Measurements from ENCODE around the gene PLCB1.
"Not testable (repeated sequence)": the region's sequence is repeated elsewhere in the genome, so short reads cannot be mapped to it uniquely, and the experiment has no call there.

PLCB1 gene

DNA sequence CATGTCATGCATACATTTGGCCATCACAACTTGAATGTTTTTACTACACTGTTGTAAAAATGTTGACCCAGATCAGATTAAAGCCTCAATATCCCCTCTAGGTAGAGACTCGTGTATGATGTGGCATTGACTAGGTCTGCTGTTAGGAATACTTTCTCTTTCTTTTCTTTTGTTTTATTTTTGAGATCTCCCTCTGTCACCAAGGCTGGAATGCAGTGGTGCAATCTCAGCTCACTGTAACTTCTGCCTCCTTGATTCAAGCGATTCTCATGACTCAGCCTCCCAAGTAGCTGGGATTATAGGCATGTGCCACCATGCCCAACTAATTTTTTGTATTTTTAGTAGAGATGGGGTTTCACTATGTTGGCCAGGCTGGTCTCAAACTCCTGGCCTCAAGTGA, 334.7 kb downstream of the PLCB1 start:
- DNase-seq: not testable (repeated sequence)

DNA sequence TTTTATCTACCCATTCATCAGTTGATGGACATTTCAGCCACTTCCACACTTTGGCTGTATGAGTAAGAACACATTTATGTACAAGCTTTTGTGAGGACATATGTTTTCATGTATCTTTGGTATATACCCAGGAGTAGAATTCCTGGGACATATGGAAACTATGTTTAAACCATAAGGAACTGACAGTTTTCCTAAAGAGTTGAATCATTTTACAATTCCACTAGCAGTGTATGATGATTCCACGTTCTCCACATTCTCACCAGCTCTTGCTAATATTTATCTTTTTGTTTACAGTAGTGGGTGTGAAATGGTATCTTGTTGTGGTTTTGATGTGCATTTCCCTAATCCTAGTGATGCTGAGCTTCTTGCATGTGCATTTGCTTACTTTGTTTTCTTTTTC, 338.1 kb downstream of the PLCB1 start:
- DNase-seq: no peak

DNA sequence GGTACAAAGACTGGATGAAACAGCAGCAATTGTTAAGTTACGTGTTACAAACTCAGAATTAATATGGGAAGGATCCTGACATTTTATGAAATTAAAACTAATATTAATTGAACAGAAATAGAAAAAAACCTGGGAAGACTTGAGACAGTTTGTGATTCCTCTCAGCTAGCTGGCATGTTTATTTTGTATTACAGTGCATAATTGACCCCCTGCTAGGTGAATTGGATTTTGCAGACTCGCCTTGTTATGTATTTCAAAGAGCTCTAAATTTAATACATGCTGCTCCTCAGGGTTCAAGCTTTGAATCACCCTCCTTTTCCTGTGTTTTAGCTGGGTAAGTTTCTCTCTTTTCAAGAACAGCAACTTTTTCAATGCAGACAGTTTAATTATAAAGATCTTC, 339.4 kb downstream of the PLCB1 start:
- peak; percentile 17 to 87 (median 57) for DNase-seq

DNA sequence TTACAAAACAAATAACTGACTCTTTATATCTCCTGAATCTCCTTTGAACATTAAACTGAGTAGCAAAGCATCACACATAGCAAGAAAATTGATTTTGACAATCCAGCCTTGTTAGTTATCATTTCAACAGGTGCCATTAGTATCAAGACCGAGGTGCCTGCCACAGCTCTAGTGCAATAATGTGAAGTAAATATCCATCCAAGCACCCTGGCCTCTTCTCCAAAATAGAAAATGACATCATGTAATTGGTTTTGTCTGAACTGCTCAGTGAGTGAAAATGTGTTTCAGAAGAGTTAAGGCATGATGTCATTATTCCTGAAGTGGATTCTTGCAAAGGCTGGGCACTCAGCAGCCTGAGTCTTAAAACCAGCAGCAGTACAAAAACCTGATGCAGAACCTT, 341.4 kb downstream of the PLCB1 start:
- DNase-seq: peak in 2 of 3 experiments; percentile 35 to 82

DNA sequence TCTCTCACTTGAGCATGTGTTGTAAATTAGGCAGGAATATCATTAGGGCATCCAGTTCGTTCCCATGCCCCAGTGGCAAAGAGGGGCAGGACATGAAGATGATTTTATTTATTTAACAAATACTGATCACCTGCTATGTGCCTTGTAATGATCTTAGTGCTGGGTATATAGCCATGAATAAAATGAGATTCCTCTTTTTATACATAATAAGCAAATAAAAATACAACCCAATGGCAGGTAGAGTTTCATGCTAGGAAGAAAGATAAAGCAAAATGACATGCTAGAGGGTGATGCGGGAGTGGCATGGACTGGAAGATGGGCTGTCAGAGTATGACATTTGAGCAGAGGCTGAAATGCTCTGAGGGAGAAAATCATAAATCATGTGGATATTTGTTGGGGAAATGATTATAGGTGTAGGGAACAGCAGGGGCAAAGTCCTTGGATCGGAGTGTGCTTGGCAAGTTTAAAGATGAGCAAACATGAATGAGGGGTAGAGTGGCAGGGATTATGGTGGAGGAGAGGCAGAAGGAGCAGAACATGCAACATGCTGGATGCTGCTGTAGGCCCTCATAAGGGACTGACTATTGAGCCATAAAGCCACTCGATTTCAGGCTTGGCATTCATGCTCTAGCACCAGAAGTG, 342.1 kb downstream of the PLCB1 start:
- DNase-seq: peak in 2 of 3 experiments; percentile 24 to 53

DNA sequence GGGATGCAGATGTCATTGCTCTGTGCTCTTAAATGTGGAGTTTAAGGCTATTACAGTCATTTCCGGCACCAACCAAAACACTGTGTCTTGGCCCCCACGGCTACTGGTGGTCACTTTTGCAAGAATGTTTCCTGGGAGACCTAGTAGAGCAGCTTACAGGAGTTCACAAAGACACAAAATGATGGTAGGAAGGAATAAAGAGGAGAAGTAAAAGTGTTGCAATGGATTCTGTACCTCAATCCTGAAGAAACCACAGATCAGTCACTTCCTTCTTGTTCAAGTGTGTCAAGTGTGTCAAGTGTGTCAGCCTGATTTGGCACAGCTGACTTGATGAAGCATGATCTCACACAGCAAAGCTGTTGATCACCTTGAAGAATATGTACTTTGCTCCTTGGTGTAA, 344.0 kb downstream of the PLCB1 start:
- no peak for DNase-seq

DNA sequence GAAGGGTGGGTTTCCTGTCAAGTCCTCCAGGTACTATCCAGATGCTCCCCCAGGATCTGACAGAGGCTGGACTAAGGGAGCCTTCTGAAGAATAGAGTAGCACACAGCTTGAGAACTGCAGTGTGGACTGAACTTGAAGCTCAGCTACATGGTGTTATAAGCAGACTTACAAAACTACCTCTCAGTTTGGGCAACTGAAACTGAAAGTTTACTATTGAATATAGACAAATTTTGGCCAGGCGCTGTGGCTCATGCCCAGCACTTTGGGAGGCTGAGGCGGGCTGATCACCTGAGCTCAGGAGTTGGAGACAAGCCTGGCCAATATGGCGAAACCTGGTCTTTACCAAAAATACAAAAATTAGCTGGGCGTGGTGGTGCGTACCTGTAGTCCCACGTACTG, 348.5 kb downstream of the PLCB1 start:
- no peak for DNase-seq

DNA sequence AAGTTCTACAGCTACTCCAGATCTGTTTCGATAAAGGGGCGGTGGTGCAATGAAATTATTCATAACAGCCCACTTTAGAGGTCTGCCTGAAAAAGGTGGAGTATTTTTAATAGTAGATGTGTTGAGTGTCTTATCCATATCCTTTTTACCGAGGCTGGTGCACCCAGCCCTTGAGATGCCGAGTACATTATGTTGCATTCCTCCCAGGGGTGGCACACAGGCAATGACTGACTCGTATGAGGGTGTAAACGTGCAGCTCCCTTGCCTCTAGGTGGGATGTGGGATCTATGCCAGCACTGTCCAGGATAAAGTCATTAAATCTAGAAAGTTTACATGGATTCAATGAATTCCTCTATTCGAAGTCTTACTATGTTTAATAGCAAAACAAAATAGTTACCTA, 355.6 kb downstream of the PLCB1 start:
- no peak for DNase-seq

DNA sequence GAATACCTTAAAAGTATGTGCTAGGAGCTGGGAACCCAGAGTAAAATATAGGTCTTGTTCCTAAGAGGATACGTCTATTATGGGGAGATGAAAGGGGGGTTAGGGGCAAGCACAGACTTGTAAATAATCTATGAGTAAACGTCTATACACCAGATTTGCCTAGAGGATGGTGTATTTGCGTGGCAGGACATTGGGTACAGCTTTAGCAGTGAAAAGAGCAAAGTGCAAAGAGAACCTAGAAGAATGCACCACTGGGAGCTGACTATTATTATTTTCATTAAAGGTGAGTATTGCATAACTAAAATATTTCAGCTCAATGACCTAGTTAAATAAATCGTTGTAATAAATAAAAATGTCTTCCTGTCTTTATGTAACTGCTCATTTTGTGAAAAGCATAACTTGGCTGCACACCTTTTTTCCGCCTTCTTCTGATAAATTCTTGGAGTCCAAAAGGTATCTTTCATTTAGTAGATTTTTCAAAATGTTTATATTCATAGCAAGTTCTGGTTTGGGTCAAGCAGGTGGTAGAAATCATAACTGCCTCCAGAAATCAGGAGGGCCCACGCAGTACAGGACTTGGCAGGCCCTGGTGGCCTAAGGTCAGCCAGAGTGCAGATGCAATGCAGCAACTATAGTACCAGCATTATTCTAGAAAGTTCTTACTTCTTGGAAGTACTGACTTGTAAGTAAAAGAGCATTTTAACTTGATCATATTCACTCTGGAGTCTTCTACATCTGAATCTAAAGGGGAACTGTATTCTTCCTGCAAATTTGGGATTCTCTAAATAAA, 357.2 kb downstream of the PLCB1 start:
- peak in 1 of 3 experiments; percentile 32 for DNase-seq

DNA sequence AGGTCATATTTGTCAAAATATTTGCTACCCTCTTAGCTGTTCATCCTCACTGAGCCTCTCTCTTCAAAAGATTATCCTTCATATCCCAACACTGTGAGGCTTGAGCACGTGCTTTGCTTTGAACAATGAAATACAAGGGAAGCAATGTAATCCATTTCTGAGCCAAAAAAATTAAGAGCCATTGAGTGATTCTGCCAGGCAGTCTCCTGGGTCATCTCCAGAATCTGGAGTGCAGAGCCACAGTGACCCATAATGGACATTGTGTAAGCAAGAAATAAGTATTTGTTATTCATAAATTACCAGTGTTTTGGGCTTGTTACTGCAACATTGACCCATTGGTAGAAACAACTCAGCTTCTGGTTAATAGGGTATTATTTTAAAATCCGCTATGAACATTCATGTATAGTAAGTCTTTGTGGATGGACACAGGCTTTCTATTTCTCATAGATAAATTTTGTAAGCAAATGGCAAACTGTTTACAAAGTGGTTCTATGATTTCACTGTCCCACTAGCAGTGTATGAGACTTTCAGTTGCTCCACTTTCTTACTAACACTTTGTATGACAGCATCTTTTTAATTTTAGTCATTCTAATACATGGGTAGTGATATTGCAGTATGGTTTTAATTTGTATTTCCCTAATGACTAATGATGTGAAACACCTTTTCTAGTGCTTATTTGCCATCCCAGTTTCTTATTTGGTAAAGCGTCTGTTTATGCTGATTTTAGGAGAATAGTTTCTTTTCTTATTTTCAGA, 358.2 kb downstream of the PLCB1 start:
- DNase-seq: no peak

DNA sequence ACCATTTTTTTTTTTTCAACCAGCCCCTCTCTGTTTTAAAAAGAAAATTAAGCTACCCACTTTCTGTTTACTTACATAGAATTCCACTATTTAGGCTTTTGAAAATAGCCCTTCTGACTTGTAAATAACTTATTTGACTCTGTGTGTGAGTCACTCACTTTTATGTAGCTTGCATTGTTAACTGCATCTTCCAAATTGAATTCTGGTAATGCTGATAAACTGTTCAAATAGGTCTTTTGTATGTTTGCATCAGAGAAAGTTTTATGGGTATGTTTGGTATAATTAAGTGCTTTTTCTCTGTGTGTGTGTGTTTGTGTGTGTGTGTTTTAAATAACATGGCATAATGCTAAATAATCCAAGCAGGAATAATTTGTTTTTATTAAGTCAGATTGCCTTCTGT, 360.1 kb downstream of the PLCB1 start:
- peak in 1 of 3 experiments; percentile 47 for DNase-seq

DNA sequence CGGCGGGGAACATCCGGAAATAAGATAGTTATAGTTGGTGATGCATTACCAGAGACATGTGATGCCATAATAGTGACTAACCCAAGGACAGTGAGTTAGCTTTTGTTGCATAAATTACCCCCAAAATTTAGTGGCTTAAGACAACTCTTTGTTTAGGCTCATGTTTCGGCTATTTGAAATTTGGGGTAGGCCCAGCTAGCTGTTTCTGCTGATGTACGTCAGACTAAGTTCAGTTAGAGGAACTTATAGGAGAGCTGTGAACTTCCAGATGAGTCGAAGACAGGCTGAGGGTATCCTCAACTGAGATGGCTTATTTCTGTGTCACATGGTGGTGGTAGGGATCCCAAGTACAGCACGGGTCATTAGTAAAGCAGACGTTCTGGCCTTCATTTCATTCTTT, 366.5 kb downstream of the PLCB1 start:
- no peak for DNase-seq

DNA sequence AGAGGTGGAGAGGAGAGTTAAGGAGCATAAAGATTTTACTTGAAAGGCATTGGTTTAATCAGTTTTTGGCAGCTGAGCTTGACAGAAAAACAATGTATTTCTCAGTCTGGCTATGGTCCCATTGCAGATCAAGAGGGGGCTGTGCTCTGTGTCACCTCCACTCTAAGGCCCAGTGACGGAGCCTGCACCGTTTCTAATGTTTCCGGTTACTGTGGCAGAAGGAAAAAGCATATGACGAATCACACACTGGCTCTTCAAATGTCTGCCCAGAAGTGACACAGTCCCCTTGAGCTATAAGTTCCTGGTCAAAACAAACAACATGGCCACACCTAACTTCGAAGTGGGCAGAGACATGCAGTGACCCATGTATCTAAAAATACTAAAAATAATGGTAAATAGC, 372.0 kb downstream of the PLCB1 start:
- no peak for DNase-seq

DNA sequence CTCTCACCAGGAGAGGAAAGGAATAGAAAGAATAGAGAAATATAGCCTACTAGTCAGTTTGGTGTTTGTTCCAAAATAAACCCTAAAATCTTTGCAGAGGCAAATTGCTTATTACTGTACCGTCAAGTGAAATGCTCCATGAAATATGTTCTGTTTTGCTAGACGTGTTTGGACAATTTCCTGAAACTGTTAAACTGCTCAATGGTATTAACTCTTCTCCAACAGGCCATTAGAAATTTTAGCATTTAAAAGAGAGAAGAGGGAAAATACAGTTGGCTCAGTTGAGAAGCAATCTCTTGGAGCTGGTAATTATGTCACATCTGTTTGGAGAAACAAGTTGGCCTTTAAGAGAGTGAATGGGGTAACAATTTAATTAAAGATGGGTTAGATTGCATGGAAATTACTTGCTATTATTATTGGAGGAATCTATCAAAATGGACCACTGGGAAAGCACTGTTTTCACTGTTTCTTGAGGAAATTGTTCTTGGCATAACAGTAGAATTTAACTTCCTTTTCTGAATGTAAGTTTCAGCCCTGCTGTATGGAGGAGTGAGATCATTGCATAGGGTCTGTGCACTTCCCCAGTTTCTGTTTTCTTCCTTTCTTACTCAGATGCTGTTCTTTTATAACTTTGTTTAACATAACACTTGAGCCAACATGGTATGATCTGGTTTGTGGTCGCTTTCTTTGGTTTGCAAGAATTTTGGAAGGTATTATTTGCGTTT, 373.6 kb downstream of the PLCB1 start:
- no peak for DNase-seq

DNA sequence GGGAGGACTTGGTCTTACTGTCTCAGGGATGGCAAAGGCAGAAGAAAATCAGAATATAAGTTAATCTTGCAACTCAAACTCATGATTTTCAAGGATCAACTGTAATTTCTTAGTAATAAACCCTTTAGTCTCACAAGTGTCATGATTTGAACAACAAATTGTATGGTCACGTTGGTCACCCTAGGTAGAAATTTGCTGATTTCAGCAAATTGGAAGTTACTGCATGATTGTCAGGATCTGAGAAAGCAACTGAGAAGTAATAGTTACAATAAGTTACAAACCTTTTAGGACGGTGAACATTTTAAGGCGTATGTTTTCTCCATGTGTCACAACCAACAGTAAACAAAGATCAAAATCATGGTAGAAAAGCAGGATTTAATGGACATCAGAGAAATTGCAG, 375.2 kb downstream of the PLCB1 start:
- DNase-seq: no peak

DNA sequence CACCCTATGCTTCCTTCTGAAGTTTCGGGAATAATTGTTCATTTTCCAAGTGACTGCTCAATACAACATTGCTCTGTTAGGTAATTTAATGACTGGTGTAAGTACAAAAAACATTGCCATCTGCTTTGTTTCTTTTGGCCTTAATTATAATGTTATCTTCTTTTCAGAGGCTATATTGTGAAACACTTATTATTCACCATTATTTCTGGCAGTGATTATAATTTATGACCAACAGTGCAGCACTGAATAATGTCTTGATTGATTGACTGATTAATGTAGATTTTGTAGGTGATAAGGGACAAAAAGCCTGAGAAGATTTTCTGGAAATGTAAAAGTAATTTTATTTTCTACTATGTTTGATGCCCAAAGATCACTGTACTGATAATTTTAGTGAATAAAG, 377.7 kb downstream of the PLCB1 start:
- DNase-seq: peak in 2 of 3 experiments; percentile 26 to 86

DNA sequence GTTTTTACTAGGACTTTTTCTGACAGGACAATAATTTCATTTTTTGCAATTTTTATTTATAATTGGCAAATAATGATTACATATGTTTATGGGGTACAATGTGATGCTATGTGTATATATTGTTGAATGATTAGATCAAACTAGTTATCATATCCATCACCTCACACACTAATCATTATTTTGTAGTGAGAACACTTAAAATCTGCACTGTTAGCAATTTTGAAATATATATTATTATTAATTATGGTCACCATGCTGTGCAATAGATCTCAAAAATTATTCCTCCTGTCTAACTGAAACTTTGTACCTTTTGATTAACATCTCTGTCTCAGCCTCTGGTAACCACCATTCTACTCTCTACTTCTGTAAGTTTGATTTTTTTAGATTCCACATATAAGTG, 378.7 kb downstream of the PLCB1 start:
- no peak for DNase-seq

DNA sequence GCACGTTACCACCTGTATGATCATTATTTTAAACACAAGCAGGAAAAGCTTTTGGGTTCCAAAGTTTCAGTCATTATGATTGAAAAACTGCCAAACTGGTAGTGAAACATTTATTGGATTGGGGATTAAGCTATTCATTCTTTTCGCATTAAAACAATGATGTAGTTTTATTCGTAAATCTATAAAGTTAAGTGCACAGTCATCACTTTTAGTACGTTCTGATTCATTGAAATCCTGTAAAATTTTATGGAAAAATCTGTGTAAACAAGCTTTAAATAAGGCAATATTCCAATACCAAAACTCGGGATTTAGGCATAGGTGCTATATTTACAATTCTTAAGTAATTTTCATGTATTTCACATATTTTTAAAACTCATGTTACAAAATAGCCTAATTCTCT, 379.9 kb downstream of the PLCB1 start:
- DNase-seq: no peak

DNA sequence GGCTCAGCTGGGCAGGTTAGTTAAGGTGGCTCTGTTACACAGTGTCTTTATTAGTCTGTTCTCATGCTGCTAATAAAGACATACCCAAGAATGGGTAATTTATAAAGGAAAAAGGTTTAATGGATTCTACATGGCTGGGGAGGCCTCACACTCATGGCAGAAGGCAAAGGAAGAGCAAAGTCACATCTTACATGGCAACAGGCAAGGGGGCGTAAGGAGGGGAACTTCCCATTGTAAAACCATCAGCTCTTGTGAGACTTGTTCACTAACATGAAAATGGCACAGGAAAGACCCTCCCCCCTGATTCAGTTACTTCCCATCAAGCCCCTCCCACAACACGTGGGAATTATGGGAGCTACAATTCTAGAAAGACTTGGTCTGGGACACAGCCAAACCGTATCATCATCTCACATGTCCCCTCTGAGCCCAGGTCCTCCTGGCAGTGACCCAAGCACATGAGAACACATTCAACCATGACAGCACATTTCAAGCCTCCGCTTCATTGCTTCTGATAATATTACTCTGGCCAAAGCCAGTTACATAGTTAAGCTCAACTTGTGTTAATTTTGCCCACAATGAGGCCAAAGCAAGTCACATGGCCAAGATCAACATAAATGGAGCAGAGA, 383.9 kb downstream of the PLCB1 start:
- no peak for DNase-seq

DNA sequence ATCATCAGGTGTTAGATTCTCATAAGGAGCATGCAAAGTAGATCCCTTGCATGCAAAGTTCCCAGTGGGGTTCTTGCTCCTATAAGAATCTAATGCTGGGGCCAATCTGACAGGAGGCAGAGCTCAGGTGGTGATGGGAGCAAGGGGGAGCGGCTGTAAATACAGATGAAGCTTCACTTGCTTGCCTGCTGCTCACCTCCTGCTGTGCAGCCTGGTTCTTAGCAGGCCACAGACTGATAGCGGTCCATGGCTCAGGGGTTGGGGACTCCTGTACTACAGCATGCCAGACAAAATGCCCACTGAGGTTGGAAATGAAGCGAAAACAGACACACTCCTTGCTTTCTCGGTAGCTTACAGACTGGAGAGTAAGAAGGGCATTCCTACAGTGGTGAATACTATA, 386.8 kb downstream of the PLCB1 start:
- DNase-seq: peak in 2 of 3 experiments; percentile 23 to 35

DNA sequence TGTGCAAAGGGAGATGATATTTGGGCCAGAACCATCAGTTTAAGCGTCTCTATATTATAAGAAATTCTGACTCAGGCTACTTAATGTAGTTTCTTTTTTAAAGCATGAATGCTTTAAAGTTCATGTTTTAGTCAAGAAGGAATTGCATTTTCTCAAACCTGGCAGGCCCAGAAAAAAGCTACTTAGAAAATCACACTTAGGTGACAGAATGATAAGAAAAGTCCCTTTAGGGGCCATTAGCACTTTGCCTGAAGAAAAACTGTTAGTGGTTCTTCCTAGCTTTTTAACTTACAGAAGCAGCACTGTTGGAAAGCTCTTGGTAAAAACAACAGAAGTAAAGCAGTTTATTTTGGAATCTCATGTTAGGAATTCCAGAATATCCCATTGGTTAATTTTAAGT, 387.8 kb downstream of the PLCB1 start:
- DNase-seq: no peak

DNA sequence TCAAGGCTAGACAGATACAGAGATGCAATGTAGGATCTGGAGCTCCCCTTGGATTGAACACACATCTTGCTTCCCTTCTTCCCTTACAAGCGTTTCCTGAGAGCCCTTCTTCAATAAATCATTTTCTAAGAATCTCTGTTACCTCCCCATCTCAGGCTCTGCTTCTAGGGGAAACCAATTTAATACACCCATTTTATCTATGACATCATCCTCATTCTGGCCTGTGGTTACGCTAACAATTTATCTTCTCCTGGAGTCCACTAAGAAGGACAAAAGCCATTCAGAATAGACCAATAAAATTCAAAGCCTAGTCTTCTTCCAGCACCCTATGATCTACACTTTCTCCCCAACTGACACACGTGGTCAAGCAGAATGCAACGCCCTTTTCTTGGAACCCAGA, 390.1 kb downstream of the PLCB1 start:
- peak in 1 of 3 experiments; percentile 21 for DNase-seq

DNA sequence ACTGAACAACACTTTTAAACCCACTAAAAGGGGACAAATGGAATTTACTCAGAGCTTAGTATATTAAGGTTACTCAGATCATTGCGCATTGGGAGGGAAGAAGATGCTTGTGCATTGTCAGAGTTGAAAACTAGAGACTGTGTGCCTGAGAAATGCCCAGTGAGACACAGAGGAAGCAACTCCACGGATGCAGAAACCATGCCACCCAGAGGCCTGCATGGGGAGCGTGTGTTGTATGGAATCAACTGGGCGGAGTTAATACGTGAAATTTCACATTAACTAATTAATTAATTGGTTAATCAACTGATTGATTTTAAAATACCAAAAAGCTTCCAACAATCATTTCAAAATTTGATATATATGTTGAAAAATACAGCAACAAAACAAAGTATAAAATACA, 391.6 kb downstream of the PLCB1 start:
- DNase-seq: peak in 2 of 3 experiments; percentile 17 to 62

All from NCI-H1417 (cell line).